Mesendoderm (in vitro differentiated cells): Measurements from ENCODE around the gene CUZD1.

Experiments
- DNase-seq: peaks from one replicate; pipeline ENCODE4 v3.0.0; 2013
- H2AK5ac ChIP-seq: 2 replicates; pipeline ENCODE4 v1.6.1; 2013; ENCODE audit warnings: low read length, inconsistent platforms
- H2BK120ac ChIP-seq: 2 replicates; pipeline ENCODE4 v1.6.1; 2013; ENCODE audit warnings: low read depth, mild to moderate bottlenecking, low read length, moderate library complexity, mixed read lengths
- H2BK15ac ChIP-seq: replicated peaks from 2 replicates; pipeline ENCODE4 v1.6.1; 2013; ENCODE audit warnings: low read depth, mild to moderate bottlenecking, moderate library complexity
- H2BK5ac ChIP-seq: 2 replicates; pipeline ENCODE4 v1.6.1; 2013; ENCODE audit warnings: low read length, inconsistent platforms
- H3K18ac ChIP-seq: 2 replicates; pipeline ENCODE4 v1.6.1; 2013; ENCODE audit warnings: mild to moderate bottlenecking, low read length, mixed read lengths
- H3K23ac ChIP-seq: one replicate; pipeline ENCODE4 v1.6.1; 2013; ENCODE audit warnings: low read length
- H3K27ac ChIP-seq: 2 replicates; pipeline ENCODE4 v1.5.1; 2013; ENCODE audit warnings: low read depth, mild to moderate bottlenecking, inconsistent platforms, low read length, moderate library complexity
- H3K27me3 ChIP-seq: 2 replicates; pipeline ENCODE4 v1.6.1; 2013; ENCODE audit warnings: low read length, control low read depth, mild to moderate bottlenecking, inconsistent platforms; ENCODE audit not compliant: insufficient read depth, poor library complexity
- H3K36me3 ChIP-seq: 2 replicates; pipeline ENCODE4 v1.6.1; 2013; ENCODE audit warnings: low read length, inconsistent platforms; ENCODE audit not compliant: control insufficient read depth, insufficient read depth
- H3K4ac ChIP-seq: one replicate; pipeline ENCODE4 v1.6.1; 2013; ENCODE audit warnings: low read depth, mild to moderate bottlenecking, low read length, moderate library complexity
- H3K4me1 ChIP-seq: 2 replicates; pipeline ENCODE4 v1.6.1; 2013; ENCODE audit warnings: low read depth, low read length, inconsistent platforms; ENCODE audit not compliant: control insufficient read depth
- H3K4me2 ChIP-seq: 2 replicates; pipeline ENCODE4 v1.6.1; 2013; ENCODE audit warnings: low read length
- H3K4me3 ChIP-seq: 2 replicates; pipeline ENCODE4 v1.5.1; 2013; ENCODE audit warnings: mild to moderate bottlenecking, low read length
- H3K56ac ChIP-seq: one replicate; pipeline ENCODE4 v1.6.1; 2013; ENCODE audit warnings: low read length
- H3K79me1 ChIP-seq: 2 replicates; pipeline ENCODE4 v1.6.1; 2013; ENCODE audit warnings: low read length, inconsistent platforms
- H3K79me2 ChIP-seq: 2 replicates; pipeline ENCODE4 v1.6.1; 2013; ENCODE audit warnings: mild to moderate bottlenecking, low read length; ENCODE audit not compliant: control insufficient read depth, insufficient read depth
- H3K9ac ChIP-seq: 2 replicates; pipeline ENCODE4 v1.6.1; 2013; ENCODE audit warnings: low read length, inconsistent platforms
- H4K5ac ChIP-seq: one replicate; pipeline ENCODE4 v1.6.1; 2013; ENCODE audit warnings: low read length
- H4K8ac ChIP-seq: one replicate; pipeline ENCODE4 v1.6.1; 2013; ENCODE audit warnings: low read depth, mild to moderate bottlenecking, control low read depth, low read length, moderate library complexity
- WGBS: extraction: QIAGEN DNeasy Blood & Tissue Kit; methylation state at CpG from one replicate; pipeline ENCODE4 v1.1.7; 2013; ENCODE audit warnings: low lambda C conversion rate, missing lambda C conversion rate; ENCODE audit not compliant: insufficient coverage; ENCODE audit errors: extremely low coverage; 5-methylcytosine and 5-hydroxymethylcytosine counted together

CUZD1 gene

GRCh38 chr10:122821808-122822207 is 23.8 kb downstream of the CUZD1 start:
- H2BK5ac ChIP-seq, result no peak overlapping the region
- H3K4me2 ChIP-seq, result no peak overlapping the region
- no CpG with 5 or more reads among the region's 3 CpGs for WGBS
- no peaks in the 10 kb centered on the region for H3K79me1 ChIP-seq
- H3K36me3 ChIP-seq, result no peaks in the 10 kb centered on the region
- H4K5ac ChIP-seq, result no peak overlapping the region
- H3K27me3 ChIP-seq, result no peaks in the 10 kb centered on the region
- no peak overlapping the region for H2AK5ac ChIP-seq
- H3K9ac ChIP-seq, result no peak overlapping the region
- no peaks in the 10 kb centered on the region for H3K79me2 ChIP-seq
- H2BK120ac ChIP-seq, result no peak overlapping the region
- H4K8ac ChIP-seq, result no peak overlapping the region
- no peak overlapping the region for H2BK15ac ChIP-seq
- no peak overlapping the region for H3K18ac ChIP-seq
- no peak for DNase-seq
- no peak overlapping the region for H3K4ac ChIP-seq
- no peak overlapping the region for H3K56ac ChIP-seq
- H3K4me1 ChIP-seq, result no peaks in the 10 kb centered on the region
- H3K27ac ChIP-seq, result no peak overlapping the region
- no peak overlapping the region for H3K23ac ChIP-seq
- H3K4me3 ChIP-seq, result no peak overlapping the region

GRCh38 chr10:122815458-122815857 is 30.2 kb downstream of the CUZD1 start:
- Histone ChIP-seq H3K4me3 (no peak overlapping the region), H2BK120ac (no peak overlapping the region), H4K8ac (no peak overlapping the region), H3K56ac (no peak overlapping the region), H3K9ac (no peak overlapping the region), H3K4me2 (no peak overlapping the region), H3K4ac (no peak overlapping the region), H3K36me3 (no peaks in the 10 kb centered on the region), H4K5ac (no peak overlapping the region), H2BK15ac (no peak overlapping the region), H3K79me2 (no peaks in the 10 kb centered on the region), H3K4me1 (no peaks in the 10 kb centered on the region), H3K23ac (no peak overlapping the region), H3K18ac (no peak overlapping the region), H3K79me1 (no peaks in the 10 kb centered on the region), H3K27me3 (no peaks in the 10 kb centered on the region), H3K27ac (no peak overlapping the region), H2AK5ac (no peak overlapping the region), H2BK5ac (no peak overlapping the region)
- WGBS, result no CpG with 5 or more reads among the region's 5 CpGs
- no peak for DNase-seq

GRCh38 chr10:122814493-122814892 is 31.2 kb downstream of the CUZD1 start:
- no peaks in the 10 kb centered on the region for H3K79me1 ChIP-seq
- H2AK5ac ChIP-seq, result no peak overlapping the region
- DNase-seq, result no peak
- H3K4me1 ChIP-seq, result no peaks in the 10 kb centered on the region
- no peak overlapping the region for H3K23ac ChIP-seq
- H3K4me2 ChIP-seq, result no peak overlapping the region
- no peak overlapping the region for H3K9ac ChIP-seq
- H3K36me3 ChIP-seq, result no peaks in the 10 kb centered on the region
- H3K4me3 ChIP-seq, result no peak overlapping the region
- no peak overlapping the region for H2BK120ac ChIP-seq
- no peaks in the 10 kb centered on the region for H3K27me3 ChIP-seq
- no peak overlapping the region for H4K8ac ChIP-seq
- H2BK5ac ChIP-seq, result no peak overlapping the region
- no peak overlapping the region for H3K18ac ChIP-seq
- no peaks in the 10 kb centered on the region for H3K79me2 ChIP-seq
- no peak overlapping the region for H4K5ac ChIP-seq
- WGBS, result no CpG with 5 or more reads among the region's 2 CpGs
- no peak overlapping the region for H3K27ac ChIP-seq
- no peak overlapping the region for H2BK15ac ChIP-seq
- no peak overlapping the region for H3K56ac ChIP-seq
- no peak overlapping the region for H3K4ac ChIP-seq

- Histone ChIP-seq H2BK15ac (no peak overlapping the region), H2AK5ac (no peak overlapping the region), H3K4me1 (no peaks in the 10 kb centered on the region), H3K36me3 (no peaks in the 10 kb centered on the region), H4K5ac (no peak overlapping the region), H2BK120ac (no peak overlapping the region), H3K79me1 (no peaks in the 10 kb centered on the region), H3K27ac (no peak overlapping the region), H3K79me2 (no peaks in the 10 kb centered on the region), H3K27me3 (no peaks in the 10 kb centered on the region), H3K4ac (no peak overlapping the region), H4K8ac (no peak overlapping the region), H3K56ac (no peak overlapping the region), H3K9ac (no peak overlapping the region), H3K4me3 (no peak overlapping the region), H3K4me2 (no peak overlapping the region), H3K23ac (no peak overlapping the region), H3K18ac (no peak overlapping the region), H2BK5ac (no peak overlapping the region)
- DNase-seq, result no peak
- no CpG with 5 or more reads among the region's 4 CpGs for WGBS
These were observed 32.9 kb downstream of the CUZD1 start for GRCh38 chr10:122812751-122813150.

- no peak overlapping the region for H3K4ac ChIP-seq
- no peak overlapping the region for H3K18ac ChIP-seq
- H3K4me2 ChIP-seq, result no peak overlapping the region
- no peaks in the 10 kb centered on the region for H3K79me2 ChIP-seq
- H2BK5ac ChIP-seq, result no peak overlapping the region
- no peak overlapping the region for H2BK120ac ChIP-seq
- H3K23ac ChIP-seq, result no peak overlapping the region
- no peaks in the 10 kb centered on the region for H3K4me1 ChIP-seq
- H3K36me3 ChIP-seq, result no peaks in the 10 kb centered on the region
- no peak overlapping the region for H4K8ac ChIP-seq
- H3K56ac ChIP-seq, result no peak overlapping the region
- H3K79me1 ChIP-seq, result no peaks in the 10 kb centered on the region
- no peak overlapping the region for H2BK15ac ChIP-seq
- no peak overlapping the region for H3K9ac ChIP-seq
- H3K27ac ChIP-seq, result no peak overlapping the region
- H3K4me3 ChIP-seq, result no peak overlapping the region
- DNase-seq, result no peak
- no peak overlapping the region for H2AK5ac ChIP-seq
- no CpG with 5 or more reads among the region's 7 CpGs for WGBS
- H4K5ac ChIP-seq, result no peak overlapping the region
- H3K27me3 ChIP-seq, result no peaks in the 10 kb centered on the region
These were observed 43.4 kb downstream of the CUZD1 start for GRCh38 chr10:122802282-122802681.

- Histone ChIP-seq H4K8ac (no peak overlapping the region), H2AK5ac (no peak overlapping the region), H3K4me2 (no peak overlapping the region), H3K36me3 (no peaks in the 10 kb centered on the region), H3K4me1 (peaks cover 3% of the 10 kb centered on the region), H3K23ac (no peak overlapping the region), H2BK5ac (no peak overlapping the region), H3K4ac (no peak overlapping the region), H2BK120ac (no peak overlapping the region), H2BK15ac (no peak overlapping the region), H3K4me3 (no peak overlapping the region), H3K79me2 (no peaks in the 10 kb centered on the region), H3K9ac (no peak overlapping the region), H3K79me1 (no peaks in the 10 kb centered on the region), H3K56ac (no peak overlapping the region), H4K5ac (no peak overlapping the region), H3K27me3 (no peaks in the 10 kb centered on the region), H3K18ac (no peak overlapping the region), H3K27ac (no peak overlapping the region)
- no peak for DNase-seq
- WGBS, result no CpG with 5 or more reads among the region's 12 CpGs
These were observed 46.9 kb downstream of the CUZD1 start for GRCh38 chr10:122798704-122799231.
